HG03565 (cell line): ENCODE data around the gene TM9SF4.

Experiments used
- ATAC-seq: cut with Tn5 transposase; IDR thresholded peaks from one replicate; pipeline ENCODE4 v1.9.1; 2021; ENCODE audit warnings: mild to moderate bottlenecking, moderate library complexity; ENCODE audit not compliant: unreplicated experiment

TM9SF4 gene

GRCh38 chr20:32205843-32206759, 96.6 kb downstream of the TM9SF4 start:
- no peak for ATAC-seq

- peak; percentile 11 for ATAC-seq
Measured at GRCh38 chr20:32206760-32207625, 97.5 kb downstream of the TM9SF4 start.

- peak; percentile 68 for ATAC-seq
Measured at GRCh38 chr20:32207626-32208498, 98.3 kb downstream of the TM9SF4 start, which contains the start of the genes PLAGL2 and POFUT1. Gene PLAGL2, minus strand, starts transcription at chr20:32207743. Its CDS starts 5,565 bp downstream, at chr20:32202178. Gene POFUT1, plus strand, starts transcription at chr20:32207880. Its CDS starts 62 bp downstream, at chr20:32207942.

GRCh38 chr20:32208499-32209154, 99.1 kb downstream of the TM9SF4 start:
- no peak for ATAC-seq

GRCh38 chr20:32209850-32210605, 100.5 kb downstream of the TM9SF4 start:
- ATAC-seq: no peak

- ATAC-seq: no peak
Measured at GRCh38 chr20:32213870-32214269, 104.4 kb downstream of the TM9SF4 start.

GRCh38 chr20:32215147-32215546, 105.6 kb downstream of the TM9SF4 start:
- no peak for ATAC-seq

GRCh38 chr20:32215729-32216128, 106.2 kb downstream of the TM9SF4 start:
- no peak for ATAC-seq

- ATAC-seq: no peak
Measured at GRCh38 chr20:32216179-32217142, 106.9 kb downstream of the TM9SF4 start.
